ENCODE measurements around the gene FGF18. TPM values are rescaled to one million over a fixed set of nuclear protein-coding genes. Genes with fewer than 3 reads are reported as not detected.

FGF18 gene
- total RNA-seq, 2 donors from 2014 or later, result 0.35 TPM; not detected in 1

- H3K4me1 ChIP-seq, result no peaks in the 10 kb centered on the region
- intact Hi-C loops (cut with DNase I), result no loop called here
- no peak overlapping the region for H3K9ac ChIP-seq (ENCODE audit: low read depth in 2 of 2, low read length in 2 of 2)
- DNase-seq, result no peak
- no peak for TF ChIP-seq CTCF (IDR thresholded peaks at IDR 0.05)
- H3K36me3 ChIP-seq, result no peaks in the 10 kb centered on the region
- H3K4me3 ChIP-seq, result no peak overlapping the region
- H3K9me3 ChIP-seq, result no peaks in the 10 kb centered on the region
- H3K27ac ChIP-seq, result no peak overlapping the region
- H3K27me3 ChIP-seq, result no peaks in the 10 kb centered on the region
Measured at GRCh38 chr5:171432583-171433351, 13.3 kb downstream of the FGF18 start.

- H3K36me3 ChIP-seq, result no peaks in the 10 kb centered on the region
- no peaks in the 10 kb centered on the region for H3K4me1 ChIP-seq
- no peak for TF ChIP-seq CTCF (IDR thresholded peaks at IDR 0.05)
- no peak overlapping the region for H3K4me3 ChIP-seq
- no peaks in the 10 kb centered on the region for H3K27me3 ChIP-seq
- no peak overlapping the region for H3K9ac ChIP-seq (ENCODE audit: low read depth in 2 of 2, low read length in 2 of 2)
- DNase-seq, result no peak
- intact Hi-C loops (cut with DNase I), result no loop called here
- H3K27ac ChIP-seq, result no peak overlapping the region
- no peaks in the 10 kb centered on the region for H3K9me3 ChIP-seq
Measured at GRCh38 chr5:171433352-171433698, 13.9 kb downstream of the FGF18 start.

- Histone ChIP-seq H3K27ac (no peak overlapping the region), H3K4me1 (no peaks in the 10 kb centered on the region), H3K9ac (ENCODE audit: low read depth in 2 of 2, low read length in 2 of 2) (no peak overlapping the region), H3K27me3 (no peaks in the 10 kb centered on the region), H3K36me3 (no peaks in the 10 kb centered on the region), H3K4me3 (no peak overlapping the region), H3K9me3 (no peaks in the 10 kb centered on the region)
- DNase-seq, result no peak
- intact Hi-C loops (cut with DNase I), result no loop called here
- no peak for TF ChIP-seq CTCF (IDR thresholded peaks at IDR 0.05)
Measured at GRCh38 chr5:171433982-171434676, 14.7 kb downstream of the FGF18 start.

- Histone ChIP-seq H3K36me3 (no peaks in the 10 kb centered on the region), H3K4me3 (no peak overlapping the region), H3K9me3 (no peaks in the 10 kb centered on the region), H3K9ac (ENCODE audit: low read depth in 2 of 2, low read length in 2 of 2) (no peak overlapping the region), H3K27ac (no peak overlapping the region), H3K4me1 (no peaks in the 10 kb centered on the region), H3K27me3 (no peaks in the 10 kb centered on the region)
- DNase-seq, result no peak
- intact Hi-C loops (cut with DNase I), result no loop called here
- TF ChIP-seq CTCF (IDR thresholded peaks at IDR 0.05), result no peak
Measured at GRCh38 chr5:171434874-171435273, 15.4 kb downstream of the FGF18 start.

- Histone ChIP-seq H3K4me1 (no peaks in the 10 kb centered on the region), H3K27me3 (no peaks in the 10 kb centered on the region), H3K9ac (ENCODE audit: low read depth in 2 of 2, low read length in 2 of 2) (no peak overlapping the region), H3K36me3 (no peaks in the 10 kb centered on the region), H3K9me3 (no peaks in the 10 kb centered on the region), H3K4me3 (no peak overlapping the region), H3K27ac (no peak overlapping the region)
- intact Hi-C loops (cut with DNase I), result no loop called here
- no peak for TF ChIP-seq CTCF (IDR thresholded peaks at IDR 0.05)
- DNase-seq, result no peak
Measured at GRCh38 chr5:171435908-171436307, 16.5 kb downstream of the FGF18 start.

All from colonic mucosa (tissue), 4 donors.